PC-3 (cell line): Measurements from ENCODE around the gene CASP2. TPM values are rescaled to one million over a fixed set of nuclear protein-coding genes. Genes with fewer than 3 reads are reported as not detected.

ENCODE experiments used
- ATAC-seq: fragments of 200-7000 bp; cut with Tn5 transposase; 2 replicates; pipeline ENCODE4 v1.9.1; 2020; ENCODE audit warnings: mild to moderate bottlenecking, moderate library complexity
- BruUV-seq: library from RNA; stranded (reverse); fragments of 400-500 nt; replicated peaks from 2 replicates; lab custom pipeline; 2021; lab: Mats Ljungman, UMichigan
- CTCF ChIA-PET: fragments of 300-600 bp; sonication (Branson Sonifier 250); formaldehyde crosslinking; loops from one replicate; lab custom pipeline; 2022; ENCODE audit warnings: antibody characterized with exemption; lab: Charles Lee
- POLR2A ChIA-PET: fragments of 300-600 bp; sonication (Branson Sonifier 250); formaldehyde crosslinking; loops from one replicate; lab custom pipeline; 2022; ENCODE audit warnings: antibody characterized with exemption; ENCODE audit not compliant: unreplicated experiment; lab: Charles Lee
- DNase-seq: peaks from one replicate; pipeline ENCODE4 v3.0.0-alpha.2; 2015
- H2AFZ ChIP-seq: fragments of 300-600 bp; sonication (generic); 2 replicates; pipeline ENCODE4 v1.6.0; 2016; ENCODE audit warnings: antibody characterized with exemption, low read length
- H3F3A ChIP-seq: fragments of 300-600 bp; sonication (generic); one replicate; pipeline ENCODE4 v1.6.0; 2017; ENCODE audit warnings: antibody characterized with exemption, low read length, control low read depth, mild to moderate bottlenecking; ENCODE audit not compliant: unreplicated experiment
- H3K27ac ChIP-seq: fragments of 300-600 bp; sonication (generic); 2 replicates; pipeline ENCODE4 v1.5.1; 2016; ENCODE audit warnings: mild to moderate bottlenecking, low read length
- H3K27me3 ChIP-seq: fragments of 300-600 bp; sonication (generic); 2 replicates; pipeline ENCODE4 v1.6.1; 2016; ENCODE audit warnings: low read length, mixed read lengths
- H3K36me3 ChIP-seq: fragments of 300-600 bp; sonication (generic); 2 replicates; pipeline ENCODE4 v1.6.1; 2016; ENCODE audit warnings: low read depth, mixed run types, low read length, mixed read lengths
- H3K4me1 ChIP-seq: fragments of 300-600 bp; sonication (generic); 2 replicates; pipeline ENCODE4 v1.5.1; 2016; ENCODE audit warnings: low read length; ENCODE audit not compliant: insufficient read depth
- H3K4me2 ChIP-seq: fragments of 300-600 bp; sonication (generic); 2 replicates; pipeline ENCODE4 v1.6.0; 2016; ENCODE audit warnings: low read length
- H3K4me3 ChIP-seq: fragments of 300-600 bp; sonication (generic); 2 replicates; pipeline ENCODE4 v1.5.1; 2016; ENCODE audit warnings: mild to moderate bottlenecking, low read length, mixed read lengths
- H3K79me2 ChIP-seq: fragments of 300-600 bp; sonication (generic); 2 replicates; pipeline ENCODE4 v1.6.1; 2017; ENCODE audit warnings: low read length, mixed read lengths
- H3K9ac ChIP-seq: fragments of 300-600 bp; sonication (generic); 2 replicates; pipeline ENCODE4 v1.6.0; 2016; ENCODE audit warnings: mild to moderate bottlenecking, low read length
- H3K9me2 ChIP-seq: fragments of 300-600 bp; sonication (generic); replicated peaks from 2 replicates; pipeline ENCODE4 v1.6.1; 2016; ENCODE audit warnings: mixed run types, low read length, mixed read lengths
- H3K9me3 ChIP-seq: fragments of 300-600 bp; sonication (generic); 2 replicates; pipeline ENCODE4 v1.6.1; 2016; ENCODE audit warnings: low read length, mixed read lengths
- H4K20me1 ChIP-seq: fragments of 300-600 bp; sonication (generic); 2 replicates; pipeline ENCODE4 v1.6.1; 2016; ENCODE audit warnings: low read length, mixed read lengths
- EZH2 ChIP-seq: fragments of 300-600 bp; sonication (generic); IDR thresholded peaks from one replicate; pipeline ENCODE4 v1.6.1; 2017; ENCODE audit warnings: antibody characterized with exemption, mild to moderate bottlenecking, low read length; ENCODE audit not compliant: unreplicated experiment
- EZH2phosphoT487 ChIP-seq: fragments of 300-600 bp; sonication (generic); IDR thresholded peaks from 2 replicates; pipeline ENCODE4 v1.6.1; 2018; ENCODE audit warnings: mild to moderate bottlenecking, antibody characterized with exemption, low read length, borderline replicate concordance
- intact Hi-C: fragments of 100-400 bp; cut with micrococcal nuclease; formaldehyde crosslinking; loops from 2 replicates; pipeline ENCODE4 v1.9.0; 2023
- total RNA-seq: library from RNA; depleted of rRNA; stranded (reverse); fragments of >200 nt; gene quantifications from 2 replicates; pipeline ENCODE4 v1.2.3, GENCODE V29; 2014
- TF ChIP-seq, protein P1 (sequence below): fragments of 300-600 bp; sonication (generic); conservative IDR thresholded peaks from 2 replicates; pipeline ENCODE4 v1.5.1; 2017; ENCODE audit warnings: antibody characterized with exemption, low read depth, mild to moderate bottlenecking, low read length

The CASP2 gene
- total RNA-seq, 1 experiment from 2014 or later, result 26.4 TPM

GRCh38 chr7:143292876-143293275 is 4.7 kb downstream of the CASP2 start:
- no TSS peak for BruUV-seq
- TF ChIP-seq EZH2, result no peak
- no peak for TF ChIP-seq EZH2phosphoT487
- TF ChIP-seq, protein P1, sequence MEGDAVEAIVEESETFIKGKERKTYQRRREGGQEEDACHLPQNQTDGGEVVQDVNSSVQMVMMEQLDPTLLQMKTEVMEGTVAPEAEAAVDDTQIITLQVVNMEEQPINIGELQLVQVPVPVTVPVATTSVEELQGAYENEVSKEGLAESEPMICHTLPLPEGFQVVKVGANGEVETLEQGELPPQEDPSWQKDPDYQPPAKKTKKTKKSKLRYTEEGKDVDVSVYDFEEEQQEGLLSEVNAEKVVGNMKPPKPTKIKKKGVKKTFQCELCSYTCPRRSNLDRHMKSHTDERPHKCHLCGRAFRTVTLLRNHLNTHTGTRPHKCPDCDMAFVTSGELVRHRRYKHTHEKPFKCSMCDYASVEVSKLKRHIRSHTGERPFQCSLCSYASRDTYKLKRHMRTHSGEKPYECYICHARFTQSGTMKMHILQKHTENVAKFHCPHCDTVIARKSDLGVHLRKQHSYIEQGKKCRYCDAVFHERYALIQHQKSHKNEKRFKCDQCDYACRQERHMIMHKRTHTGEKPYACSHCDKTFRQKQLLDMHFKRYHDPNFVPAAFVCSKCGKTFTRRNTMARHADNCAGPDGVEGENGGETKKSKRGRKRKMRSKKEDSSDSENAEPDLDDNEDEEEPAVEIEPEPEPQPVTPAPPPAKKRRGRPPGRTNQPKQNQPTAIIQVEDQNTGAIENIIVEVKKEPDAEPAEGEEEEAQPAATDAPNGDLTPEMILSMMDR, result no peak
- Histone ChIP-seq H3K9me2 (no peaks in the 10 kb centered on the region), H3K79me2 (peaks cover 71% of the 10 kb centered on the region), H3K27me3 (no peaks in the 10 kb centered on the region), H3K36me3 (peaks cover 54% of the 10 kb centered on the region), H3K9me3 (no peaks in the 10 kb centered on the region), H3K27ac (no peak overlapping the region), H3K4me1 (peaks cover 43% of the 10 kb centered on the region), H3K4me2 (no peak overlapping the region), H3F3A (no peaks in the 10 kb centered on the region), H4K20me1 (peaks cover 33% of the 10 kb centered on the region), H2AFZ (no peak overlapping the region), H3K4me3 (no peak overlapping the region), H3K9ac (no peak overlapping the region)
- DNase-seq (no peak), ATAC-seq (no peak)
- intact Hi-C loops, result no loop called here
- POLR2A ChIA-PET, result no interaction called here
- CTCF ChIA-PET, result no interaction called here

DNA sequence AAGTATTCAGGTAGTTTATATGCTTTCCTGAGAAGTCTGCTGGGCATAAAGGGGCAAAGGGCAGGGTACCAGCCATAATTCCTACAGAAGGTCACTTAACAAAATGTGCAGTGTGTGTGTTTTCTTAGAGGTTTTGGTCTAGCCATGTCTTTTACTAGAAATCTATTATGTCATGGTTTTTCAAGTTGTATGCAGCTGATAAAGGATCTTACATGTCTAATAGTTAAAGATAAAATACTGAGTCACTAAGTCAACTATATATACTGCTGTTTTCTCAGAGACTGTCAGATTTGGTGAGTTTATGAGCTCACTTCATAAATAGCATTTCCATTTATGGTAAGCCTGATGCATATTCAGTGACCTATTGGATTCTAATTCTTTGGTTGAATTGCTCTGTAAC is 7.7 kb downstream of the CASP2 start:
- Histone ChIP-seq H3K79me2 (peaks cover 51% of the 10 kb centered on the region), H2AFZ (no peak overlapping the region), H3K9ac (no peak overlapping the region), H3K4me2 (peak overlapping the region; percentile 27), H3K36me3 (peaks cover 77% of the 10 kb centered on the region), H3K4me3 (no peak overlapping the region), H4K20me1 (peaks cover 25% of the 10 kb centered on the region), H3K4me1 (peaks cover 56% of the 10 kb centered on the region), H3F3A (peaks cover 7% of the 10 kb centered on the region), H3K9me3 (no peaks in the 10 kb centered on the region), H3K27me3 (no peaks in the 10 kb centered on the region), H3K9me2 (no peaks in the 10 kb centered on the region), H3K27ac (peak overlapping the region; percentile 17; the same call in 1 of the 2 replicates)
- ChIA-PET POLR2A (interaction anchor here (0.6 to 1.3 kb wide), 3 partner anchors 16 to 33 kb away, joined by 5 to 13 read pairs (median 7); partner anchors contain the start of gene GSTK1), CTCF (interaction anchor here (0.6 to 1.8 kb wide), 4 partner anchors 38 to 408 kb away, joined by 3 to 6 read pairs (median 4); no protein-coding TSS in a partner anchor)
- DNase-seq (peak; percentile 75), ATAC-seq (peak; percentile 77)
- BruUV-seq, result no TSS peak
- intact Hi-C loops, result no loop called here
- TF ChIP-seq EZH2phosphoT487 (no peak), EZH2 (no peak)
- TF ChIP-seq, protein P1, result no peak

DNA sequence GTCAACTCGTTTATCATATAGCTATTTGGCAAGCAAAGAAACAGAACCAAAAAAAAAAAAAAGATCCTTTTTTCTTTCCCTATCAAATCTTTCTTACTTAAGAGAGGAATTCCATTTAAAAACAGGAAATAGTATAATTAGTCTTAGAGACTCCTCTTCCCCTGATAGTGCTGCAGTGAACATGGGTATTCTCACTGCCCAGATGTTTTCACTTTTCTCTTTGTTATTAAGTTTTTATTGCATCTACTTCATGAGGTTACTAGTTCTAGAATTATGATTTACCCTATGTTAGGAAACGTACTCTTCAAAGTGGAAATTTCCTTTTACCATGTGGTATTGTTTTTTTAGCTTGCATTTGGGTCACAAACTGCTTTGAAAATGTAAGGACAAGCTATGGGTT is 8.5 kb downstream of the CASP2 start:
- Histone ChIP-seq H3K9me3 (no peaks in the 10 kb centered on the region), H3K27me3 (no peaks in the 10 kb centered on the region), H3K9me2 (no peaks in the 10 kb centered on the region), H3F3A (peaks cover 8% of the 10 kb centered on the region), H3K4me3 (no peak overlapping the region), H2AFZ (no peak overlapping the region), H3K9ac (no peak overlapping the region), H3K4me1 (peaks cover 59% of the 10 kb centered on the region), H3K27ac (0 out of 2 replicates have a peak overlapping the region, but pooled peaks have one; percentile 17), H3K79me2 (peaks cover 43% of the 10 kb centered on the region), H3K4me2 (peak overlapping the region; percentile 27; the same call in 1 of the 2 replicates), H3K36me3 (peaks cover 75% of the 10 kb centered on the region), H4K20me1 (peaks cover 20% of the 10 kb centered on the region)
- ChIA-PET CTCF (interaction anchor here (1.8 kb wide), 1 partner anchor 56 kb away, joined by 6 read pairs; no protein-coding TSS in a partner anchor), POLR2A (interaction anchor here (1.3 kb wide), 1 partner anchor 34 kb away, joined by 7 read pairs; the partner anchor contains the start of gene GSTK1)
- TF ChIP-seq EZH2 (no peak), EZH2phosphoT487 (no peak)
- TF ChIP-seq, protein P1, result no peak
- BruUV-seq, result no TSS peak
- intact Hi-C loops, result no loop called here
- ATAC-seq (no peak), DNase-seq (no peak)
